Adipocyte (in vitro differentiated cells): ENCODE results near the gene C1orf141.
"Not testable (repeated sequence)": the region's sequence is repeated elsewhere in the genome, so short reads cannot be mapped to it uniquely, and the experiment has no call there.

Source experiments
- DNase-seq: peaks from one replicate; pipeline ENCODE4 v3.0.0-alpha.2; 2015; ENCODE audit warnings: low read depth
- H3K27me3 ChIP-seq: replicated peaks from 2 replicates; pipeline ENCODE4 v1.7.0; 2013; ENCODE audit warnings: mild to moderate bottlenecking, low read length, moderate library complexity; ENCODE audit not compliant: control insufficient read depth, insufficient read depth
- H3K36me3 ChIP-seq: 2 replicates; pipeline ENCODE4 v1.7.0; 2013; ENCODE audit warnings: low read length, mild to moderate bottlenecking, moderate library complexity; ENCODE audit not compliant: control insufficient read depth, insufficient read depth, severe bottlenecking
- H3K4me1 ChIP-seq: 2 replicates; pipeline ENCODE4 v1.7.0; 2013; ENCODE audit warnings: mild to moderate bottlenecking, low read length, moderate library complexity; ENCODE audit not compliant: control insufficient read depth, insufficient read depth
- H3K4me3 ChIP-seq: 2 replicates; pipeline ENCODE4 v1.7.0; 2013; ENCODE audit warnings: mild to moderate bottlenecking, low read length, moderate library complexity
- H3K9ac ChIP-seq: 2 replicates; pipeline ENCODE4 v1.7.0; 2013; ENCODE audit warnings: mild to moderate bottlenecking, low read length, moderate library complexity
- H3K9me3 ChIP-seq: 2 replicates; pipeline ENCODE4 v1.7.0; 2013; ENCODE audit warnings: mild to moderate bottlenecking, low read length, moderate library complexity; ENCODE audit not compliant: control insufficient read depth

C1orf141 gene

DNA sequence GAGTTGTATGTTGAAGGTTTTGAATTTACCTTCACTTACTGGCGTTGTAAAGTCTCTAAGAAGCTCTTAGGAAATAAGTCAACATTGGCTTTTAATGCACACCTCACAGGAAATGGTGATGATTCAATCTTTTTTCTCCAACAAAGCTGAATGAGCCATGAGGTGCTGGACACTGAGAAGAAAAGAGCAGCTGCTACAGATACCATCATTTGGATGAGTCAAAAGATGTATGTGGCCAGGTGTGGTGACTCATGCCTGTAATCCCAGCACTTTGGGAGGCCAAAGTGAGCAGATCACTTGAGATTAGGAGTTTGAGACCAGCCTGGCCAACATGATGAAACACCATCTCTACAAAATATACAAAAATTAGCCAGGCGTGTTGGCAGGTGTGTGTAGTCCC, 28.2 kb upstream of the C1orf141 start:
- no peak for DNase-seq
- Histone ChIP-seq H3K9me3 (no peaks in the 10 kb centered on the region), H3K4me3 (no peak overlapping the region), H3K4me1 (no peaks in the 10 kb centered on the region), H3K9ac (no peak overlapping the region), H3K27me3 (no peaks in the 10 kb centered on the region), H3K36me3 (no peaks in the 10 kb centered on the region)

DNA sequence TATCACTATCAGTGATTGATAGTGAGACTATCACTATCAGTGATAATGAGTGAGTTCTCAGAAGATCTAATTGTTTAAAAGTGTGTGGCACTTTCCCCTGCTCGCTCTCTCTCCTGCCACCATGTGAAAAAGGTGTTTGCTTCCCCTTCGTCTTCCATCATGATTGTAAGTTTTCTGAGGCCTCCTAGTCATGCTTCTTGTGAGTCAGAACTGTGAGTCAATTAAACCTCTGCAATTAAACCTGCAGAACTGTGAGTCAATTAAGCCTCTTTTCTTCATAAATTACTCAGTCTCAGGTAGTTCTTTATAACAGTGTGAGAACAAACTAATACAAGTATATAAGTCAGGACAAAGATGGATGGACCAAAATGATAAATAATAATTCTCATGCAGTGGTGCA, 24.5 kb upstream of the C1orf141 start:
- Histone ChIP-seq H3K4me1 (no peaks in the 10 kb centered on the region), H3K36me3 (no peaks in the 10 kb centered on the region), H3K9me3 (no peaks in the 10 kb centered on the region), H3K4me3 (no peak overlapping the region), H3K27me3 (peaks cover 13% of the 10 kb centered on the region), H3K9ac (no peak overlapping the region)
- no peak for DNase-seq

DNA sequence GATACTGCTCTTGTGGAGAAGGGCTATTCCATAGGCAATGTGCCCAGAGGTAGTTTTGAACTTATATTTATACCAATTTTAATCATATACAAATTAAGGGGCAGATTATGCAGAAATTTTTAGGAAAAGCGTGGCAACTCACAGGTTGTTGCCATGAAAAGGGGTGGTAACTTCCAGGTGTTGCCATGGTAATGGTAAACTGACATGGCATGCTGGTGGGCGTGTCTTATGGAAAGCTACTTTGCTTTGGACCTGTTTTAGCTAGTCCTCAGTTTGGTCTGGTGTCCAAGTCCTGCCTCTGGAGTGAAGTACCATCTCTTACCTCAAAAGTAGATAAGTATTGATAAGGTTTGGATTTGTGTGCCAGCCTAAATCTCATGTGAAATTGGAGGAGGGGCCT, 23.6 kb upstream of the C1orf141 start:
- H3K9ac ChIP-seq: no peak overlapping the region
- H3K27me3 ChIP-seq: peaks cover 17% of the 10 kb centered on the region
- no peak overlapping the region for H3K4me3 ChIP-seq
- no peak for DNase-seq
- H3K4me1 ChIP-seq: no peaks in the 10 kb centered on the region
- H3K36me3 ChIP-seq: no peaks in the 10 kb centered on the region
- H3K9me3 ChIP-seq: no peaks in the 10 kb centered on the region

DNA sequence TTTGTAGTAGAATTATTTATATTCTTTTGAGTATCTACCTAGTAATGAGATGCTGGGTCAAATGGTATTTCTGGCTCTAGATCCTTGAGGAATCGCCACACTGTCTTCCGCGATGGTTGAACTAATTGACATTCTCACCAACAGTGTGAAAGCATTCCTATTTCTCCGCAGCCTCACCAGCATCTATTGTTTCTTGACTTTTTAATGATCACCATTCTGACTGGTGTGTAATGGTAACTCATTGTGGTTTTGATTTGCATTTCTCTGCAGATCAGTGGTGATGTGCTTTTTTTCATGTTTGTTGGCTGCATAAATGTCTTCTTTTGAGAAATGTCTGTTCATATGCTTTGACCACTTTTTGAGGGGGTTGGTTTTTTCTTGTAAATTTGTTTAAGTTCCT, 16.2 kb upstream of the C1orf141 start:
- Histone ChIP-seq H3K9ac (no peak overlapping the region), H3K27me3 (peaks cover 6% of the 10 kb centered on the region), H3K36me3 (no peaks in the 10 kb centered on the region), H3K4me1 (peaks cover 4% of the 10 kb centered on the region), H3K9me3 (no peaks in the 10 kb centered on the region), H3K4me3 (no peak overlapping the region)
- DNase-seq: no peak

DNA sequence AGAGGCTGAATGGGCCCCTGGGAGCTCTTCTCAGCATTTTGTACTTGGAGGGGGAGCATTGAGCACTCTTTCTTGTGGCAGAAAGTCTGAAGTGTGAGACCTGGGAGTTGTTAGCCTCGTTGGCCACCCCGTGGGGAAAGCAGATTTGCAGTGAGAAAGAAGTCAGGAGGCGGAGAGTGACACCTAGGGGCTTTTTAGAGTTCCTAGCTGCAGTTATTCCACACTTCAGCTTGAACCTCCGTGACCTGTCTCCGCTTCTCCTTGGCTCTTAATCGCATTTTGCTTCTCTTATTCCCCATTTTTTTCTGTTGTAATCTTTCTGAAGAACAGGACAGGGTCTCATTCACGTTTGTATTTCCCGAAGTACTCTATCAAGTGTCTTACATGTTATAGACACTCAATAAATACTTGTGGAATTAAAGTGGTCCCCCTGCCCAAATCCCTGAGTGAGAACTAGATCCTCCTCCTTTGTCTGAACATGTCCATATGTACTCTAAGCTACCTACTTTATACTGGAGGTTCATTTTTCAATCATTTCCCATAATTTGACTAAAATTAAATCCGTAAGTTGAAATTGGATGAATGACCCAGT, 14.5 kb upstream of the C1orf141 start:
- H3K4me1 ChIP-seq: peaks cover 4% of the 10 kb centered on the region
- H3K36me3 ChIP-seq: no peaks in the 10 kb centered on the region
- peak; percentile 91 for DNase-seq
- no peaks in the 10 kb centered on the region for H3K9me3 ChIP-seq
- peaks cover 4% of the 10 kb centered on the region for H3K27me3 ChIP-seq
- no peak overlapping the region for H3K4me3 ChIP-seq
- H3K9ac ChIP-seq: peak overlapping the region; percentile 44

DNA sequence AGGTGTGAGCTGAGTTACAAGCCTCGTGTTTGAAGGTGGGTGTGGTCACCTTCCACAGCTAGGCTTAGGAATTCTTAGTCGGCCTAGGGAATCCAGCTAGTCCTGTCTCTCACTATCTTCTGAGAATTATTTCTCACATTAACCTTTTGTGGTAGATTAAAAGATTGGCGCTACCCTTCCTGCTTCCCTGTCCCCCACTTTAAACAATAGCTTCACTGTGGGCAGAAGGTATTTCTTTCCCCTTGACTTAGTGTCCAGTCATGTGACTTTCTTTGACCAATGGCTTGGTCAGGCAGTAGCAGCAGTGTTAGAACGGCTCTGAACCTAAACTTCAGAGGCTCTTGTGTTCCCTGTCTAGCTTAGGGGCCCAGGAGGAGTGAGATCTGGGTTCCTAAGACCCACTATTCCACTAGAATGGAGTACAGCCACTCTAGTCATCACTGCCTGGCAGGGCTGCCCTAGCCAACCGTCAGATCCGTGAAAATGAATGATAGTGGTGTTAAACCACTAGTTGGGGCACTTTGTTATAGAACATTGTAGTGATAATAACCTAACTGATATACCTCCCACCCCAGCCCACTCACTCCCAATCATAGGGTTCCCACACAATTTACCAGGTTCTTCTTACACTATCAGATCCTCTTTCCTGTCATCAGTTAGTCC, 13.9 kb upstream of the C1orf141 start:
- Histone ChIP-seq H3K36me3 (no peaks in the 10 kb centered on the region), H3K4me3 (no peak overlapping the region), H3K27me3 (no peaks in the 10 kb centered on the region), H3K9ac (peak overlapping the region; percentile 44), H3K4me1 (peaks cover 4% of the 10 kb centered on the region), H3K9me3 (no peaks in the 10 kb centered on the region)
- DNase-seq: no peak

DNA sequence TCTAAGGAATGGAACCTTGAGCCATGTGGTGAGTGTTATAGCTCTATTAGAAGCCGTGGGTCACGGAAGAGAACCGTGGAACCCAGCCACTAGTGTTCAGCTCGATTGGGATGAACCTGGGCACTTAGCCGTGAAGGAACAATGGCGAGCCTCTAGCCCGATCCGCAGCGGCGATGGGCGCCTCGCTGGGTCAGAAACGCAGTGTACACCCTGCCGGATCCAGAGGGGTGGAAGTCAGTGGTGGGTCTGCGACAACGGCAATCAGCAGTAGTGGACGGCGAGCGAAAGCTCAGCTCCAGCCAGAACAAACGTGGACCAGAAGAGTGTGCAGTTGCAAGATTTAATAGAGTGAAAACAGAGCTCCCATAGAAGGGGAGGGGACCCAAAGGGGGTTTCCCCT, 13.2 kb upstream of the C1orf141 start:
- not testable (repeated sequence) for DNase-seq, H3K4me3 ChIP-seq, H3K27me3 ChIP-seq, H3K9me3 ChIP-seq, H3K4me1 ChIP-seq, H3K36me3 ChIP-seq, H3K9ac ChIP-seq

DNA sequence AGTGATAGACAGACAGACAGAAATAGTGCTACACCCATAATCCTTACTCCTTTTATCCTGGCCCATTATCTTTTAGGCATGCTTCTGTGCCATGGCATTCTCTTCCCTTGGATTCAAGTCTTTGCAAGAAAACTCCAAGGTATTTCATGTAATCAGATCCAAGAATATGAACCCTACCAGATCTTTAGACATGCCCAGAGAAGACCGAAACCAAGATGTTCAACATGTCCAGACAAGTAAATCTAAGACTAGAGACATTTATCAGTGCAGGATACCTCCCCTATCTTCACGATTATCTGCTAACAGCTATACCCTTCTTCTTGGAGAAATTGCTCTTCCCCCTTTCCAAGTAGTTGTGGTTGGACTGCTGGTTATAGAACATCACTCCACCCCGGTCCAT, 11.8 kb upstream of the C1orf141 start:
- Histone ChIP-seq H3K9me3 (no peaks in the 10 kb centered on the region), H3K36me3 (no peaks in the 10 kb centered on the region), H3K27me3 (no peaks in the 10 kb centered on the region), H3K9ac (no peak overlapping the region), H3K4me3 (no peak overlapping the region), H3K4me1 (peaks cover 4% of the 10 kb centered on the region)
- no peak for DNase-seq

DNA sequence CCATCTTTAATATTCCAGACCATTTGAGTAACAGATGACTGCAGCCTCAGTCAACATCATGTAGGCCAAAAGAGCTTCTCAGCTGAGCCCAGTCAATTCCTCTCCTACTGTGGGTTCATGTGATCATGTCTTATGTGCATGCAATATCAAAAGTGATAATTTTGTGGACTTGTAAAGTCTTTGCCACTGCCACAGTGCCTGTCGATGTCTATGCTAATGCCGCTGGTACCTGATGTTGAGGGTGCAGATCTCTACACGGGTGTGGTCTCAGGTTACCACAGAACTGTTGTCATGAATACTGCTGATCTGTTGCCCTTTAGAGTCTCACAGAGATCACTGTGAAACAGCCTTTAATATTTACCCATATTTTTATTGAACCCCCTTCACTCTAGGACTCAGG, 11.3 kb upstream of the C1orf141 start:
- no peak for DNase-seq
- Histone ChIP-seq H3K27me3 (no peaks in the 10 kb centered on the region), H3K36me3 (no peaks in the 10 kb centered on the region), H3K9ac (no peak overlapping the region), H3K9me3 (no peaks in the 10 kb centered on the region), H3K4me3 (no peak overlapping the region), H3K4me1 (peaks cover 4% of the 10 kb centered on the region)

DNA sequence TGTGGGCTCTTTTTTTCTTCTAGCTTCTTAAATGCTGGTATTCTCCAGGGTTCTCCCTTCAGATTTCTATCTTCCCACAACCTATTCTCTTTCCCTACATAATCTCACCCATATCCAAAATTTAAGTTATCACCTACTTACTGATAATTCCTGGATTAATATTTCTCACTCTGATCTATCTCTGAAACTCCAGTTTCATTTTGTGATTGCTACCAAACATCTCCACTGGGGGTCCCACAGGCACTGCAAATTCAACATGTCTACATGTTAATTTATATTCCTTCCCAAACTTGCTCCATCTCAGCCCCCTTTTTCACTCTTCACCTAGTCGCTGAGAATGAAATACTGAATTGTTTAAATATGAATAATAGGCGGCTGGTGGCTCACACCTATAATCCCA, 9.9 kb upstream of the C1orf141 start:
- peak; percentile 11 for DNase-seq
- H3K36me3 ChIP-seq: no peaks in the 10 kb centered on the region
- peaks cover 4% of the 10 kb centered on the region for H3K4me1 ChIP-seq
- no peaks in the 10 kb centered on the region for H3K9me3 ChIP-seq
- no peak overlapping the region for H3K9ac ChIP-seq
- no peak overlapping the region for H3K4me3 ChIP-seq
- no peaks in the 10 kb centered on the region for H3K27me3 ChIP-seq

DNA sequence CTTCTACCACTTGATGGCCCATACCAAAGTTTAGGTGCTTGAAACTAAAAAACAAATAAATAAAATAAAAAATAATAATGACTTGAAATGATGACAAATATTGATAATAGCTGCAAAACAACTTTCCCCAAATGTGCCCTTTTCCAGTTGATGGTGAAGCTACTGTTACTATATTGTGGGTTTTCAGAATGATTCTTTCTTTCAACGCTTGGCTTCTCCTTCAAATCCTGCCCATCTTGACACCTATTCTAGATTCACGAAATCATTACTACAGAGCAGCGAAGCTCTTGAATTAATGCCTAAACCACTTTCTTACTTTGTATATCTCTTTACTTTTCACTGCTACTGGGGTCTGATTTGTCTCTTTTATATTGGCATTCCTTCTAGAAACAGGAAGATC, 9.2 kb upstream of the C1orf141 start:
- Histone ChIP-seq H3K36me3 (no peaks in the 10 kb centered on the region), H3K4me3 (no peak overlapping the region), H3K9me3 (no peaks in the 10 kb centered on the region), H3K9ac (no peak overlapping the region), H3K4me1 (peaks cover 3% of the 10 kb centered on the region), H3K27me3 (no peaks in the 10 kb centered on the region)
- no peak for DNase-seq

DNA sequence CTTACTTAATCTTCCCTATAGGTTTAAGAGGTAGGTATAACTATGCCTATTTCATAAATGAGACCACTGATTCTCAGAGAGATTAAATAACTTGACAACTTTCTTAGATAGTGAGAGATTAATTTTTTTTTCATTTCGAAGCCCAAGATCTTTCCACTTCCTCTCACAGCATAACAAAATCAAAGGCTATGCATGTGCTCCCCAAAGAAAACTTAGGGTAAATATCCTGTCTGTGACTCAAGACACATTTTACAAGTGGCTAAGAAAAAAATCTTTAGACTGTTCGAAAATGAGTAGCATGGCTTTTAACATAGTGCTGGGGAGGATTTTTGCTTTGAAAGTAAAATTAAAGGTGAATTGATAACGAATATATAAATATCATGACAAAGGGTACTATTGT, 8.2 kb upstream of the C1orf141 start:
- DNase-seq: no peak
- H3K9me3 ChIP-seq: no peaks in the 10 kb centered on the region
- H3K4me1 ChIP-seq: no peaks in the 10 kb centered on the region
- H3K9ac ChIP-seq: no peak overlapping the region
- H3K36me3 ChIP-seq: no peaks in the 10 kb centered on the region
- no peak overlapping the region for H3K4me3 ChIP-seq
- no peaks in the 10 kb centered on the region for H3K27me3 ChIP-seq
